Cardiac muscle cell (in vitro differentiated cells and primary cell): ENCODE results near the gene KCNH1. TPM values are rescaled to one million over a fixed set of nuclear protein-coding genes. Genes with fewer than 3 reads are reported as not detected.
A peak's percentile ranks its signal among the peaks of the same experiment; 100 is the strongest.
"Not testable (repeated sequence)": the region's sequence is repeated elsewhere in the genome, so short reads cannot be mapped to it uniquely, and the experiment has no call there.

Source experiments
- DNase-seq, 2 donors: peaks; one replicate each; pipeline versions ENCODE4 v3.0.0 to v3.0.0-alpha.2; 2010 to 2017; ENCODE audit warnings: low read depth in 1 of 2, low spot score in 1 of 2
- H3K27ac ChIP-seq: fragments of 200-600 bp; sonication (generic); 2 replicates; pipeline ENCODE4 v1.5.1; 2016
- H3K27me3 ChIP-seq: fragments of 200-600 bp; sonication (generic); 2 replicates; pipeline ENCODE4 v1.6.0; 2016; ENCODE audit warnings: control low read depth
- H3K36me3 ChIP-seq: fragments of 200-600 bp; sonication (generic); 2 replicates; pipeline ENCODE4 v1.5.1; 2016; ENCODE audit warnings: control low read depth
- H3K4me1 ChIP-seq: fragments of 200-600 bp; sonication (generic); 2 replicates; pipeline ENCODE4 v1.8.1; 2017; ENCODE audit warnings: low read depth, mild to moderate bottlenecking, mixed run types
- H3K4me3 ChIP-seq: fragments of 200-600 bp; sonication (generic); 2 replicates; pipeline ENCODE4 v1.5.1; 2016; ENCODE audit warnings: mild to moderate bottlenecking
- H3K9me3 ChIP-seq: fragments of 200-600 bp; sonication (generic); 2 replicates; pipeline ENCODE4 v1.5.1; 2017; ENCODE audit warnings: low read depth, mild to moderate bottlenecking, control low read depth
- CTCF ChIP-seq: IDR thresholded peaks from 2 replicates; pipeline ENCODE4 v1.5.1; 2012; ENCODE audit warnings: low read depth, mild to moderate bottlenecking, low read length
- polyA plus RNA-seq: library from polyadenylated mRNA; unstranded; fragments of >200 nt; fragmentation: Nextera tagmentation; extraction: Ambion mirVana; gene quantifications from 2 replicates; pipeline ENCODE4 v1.2.1, GENCODE V29; 2016
- total RNA-seq: library from RNA; depleted of rRNA; stranded (reverse); fragments of >200 nt; gene quantifications from 2 replicates; pipeline ENCODE4 v1.2.3, GENCODE V29; 2016

Gene KCNH1
- total and polyA plus RNA-seq, 2 experiments from 2014 or later, result 0.54 TPM; not detected in 1

GRCh38 chr1:210978974-210979354, 155.0 kb downstream of the KCNH1 start:
- DNase-seq, result no peak

GRCh38 chr1:210978316-210978973, 155.5 kb downstream of the KCNH1 start:
- H3K27ac ChIP-seq, result no peak overlapping the region
- H3K9me3 ChIP-seq, result no peaks in the 10 kb centered on the region
- H3K4me3 ChIP-seq, result no peak overlapping the region
- H3K36me3 ChIP-seq, result no peaks in the 10 kb centered on the region
- DNase-seq, result no peak
- H3K4me1 ChIP-seq, result no peaks in the 10 kb centered on the region
- no peak for TF ChIP-seq CTCF
- H3K27me3 ChIP-seq, result no peaks in the 10 kb centered on the region

More at GRCh38 chr1:210978974-210979354, 155.0 kb downstream of the KCNH1 start:
- Histone ChIP-seq H3K27me3 (no peaks in the 10 kb centered on the region), H3K4me3 (no peak overlapping the region), H3K4me1 (no peaks in the 10 kb centered on the region), H3K36me3 (no peaks in the 10 kb centered on the region), H3K27ac (no peak overlapping the region), H3K9me3 (no peaks in the 10 kb centered on the region)
- TF ChIP-seq CTCF, result no peak

DNA sequence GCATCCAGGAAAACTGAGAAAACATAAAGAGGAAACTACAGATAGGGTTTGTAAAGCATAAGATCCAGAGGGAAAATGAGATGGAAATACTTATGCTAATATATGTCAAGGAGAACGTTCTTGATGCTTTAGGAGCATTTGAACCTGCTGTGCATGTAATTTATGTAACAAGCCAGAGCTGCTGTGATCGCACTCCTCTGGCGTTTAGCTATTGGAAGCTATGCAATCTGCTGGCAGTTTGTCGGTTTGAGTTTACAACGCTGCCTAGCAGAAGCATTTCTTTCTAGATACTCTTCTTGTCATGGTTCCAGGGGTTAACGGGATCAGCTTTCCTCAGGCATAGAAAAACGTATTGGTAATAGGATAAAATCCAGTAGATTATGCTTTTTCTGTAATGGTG, 182.7 kb downstream of the KCNH1 start:
- Histone ChIP-seq H3K9me3 (no peaks in the 10 kb centered on the region), H3K4me1 (no peaks in the 10 kb centered on the region), H3K27ac (no peak overlapping the region), H3K27me3 (no peaks in the 10 kb centered on the region), H3K4me3 (no peak overlapping the region), H3K36me3 (no peaks in the 10 kb centered on the region)
- no peak for DNase-seq
- TF ChIP-seq CTCF, result no peak

DNA sequence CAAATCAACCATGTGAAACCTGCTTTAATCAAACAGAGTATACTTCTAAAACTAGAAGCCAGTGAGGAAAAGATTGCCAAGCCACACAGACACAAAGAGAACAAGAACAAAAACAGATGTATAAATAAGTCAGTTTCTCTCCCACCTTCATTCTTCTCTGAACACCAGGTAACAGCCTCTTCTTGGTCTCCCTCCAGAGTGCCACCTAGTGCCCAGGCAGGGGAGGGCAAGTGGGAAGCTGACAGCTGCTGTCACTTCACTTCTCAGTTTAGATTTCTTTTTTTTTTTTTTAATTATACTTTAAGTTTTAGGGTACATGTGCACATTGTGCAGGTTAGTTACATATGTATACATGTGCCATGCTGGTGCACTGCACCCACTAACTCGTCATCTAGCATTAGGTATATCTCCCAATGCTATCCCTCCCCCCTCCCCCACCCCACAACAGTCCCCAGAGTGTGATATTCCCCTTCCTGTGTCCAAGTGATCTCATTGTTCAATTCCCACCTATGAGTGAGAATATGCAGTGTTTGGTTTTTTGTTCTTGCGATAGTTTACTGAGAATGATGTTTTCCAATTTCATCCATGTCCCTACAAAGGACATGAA, 183.9 kb downstream of the KCNH1 start:
- H3K27ac ChIP-seq, H3K4me3 ChIP-seq, H3K4me1 ChIP-seq, H3K27me3 ChIP-seq, H3K36me3 ChIP-seq, H3K9me3 ChIP-seq: not testable (repeated sequence)
- DNase-seq, result peak in 1 of 2 donors; percentile 40
- peak; percentile 6 for TF ChIP-seq CTCF

DNA sequence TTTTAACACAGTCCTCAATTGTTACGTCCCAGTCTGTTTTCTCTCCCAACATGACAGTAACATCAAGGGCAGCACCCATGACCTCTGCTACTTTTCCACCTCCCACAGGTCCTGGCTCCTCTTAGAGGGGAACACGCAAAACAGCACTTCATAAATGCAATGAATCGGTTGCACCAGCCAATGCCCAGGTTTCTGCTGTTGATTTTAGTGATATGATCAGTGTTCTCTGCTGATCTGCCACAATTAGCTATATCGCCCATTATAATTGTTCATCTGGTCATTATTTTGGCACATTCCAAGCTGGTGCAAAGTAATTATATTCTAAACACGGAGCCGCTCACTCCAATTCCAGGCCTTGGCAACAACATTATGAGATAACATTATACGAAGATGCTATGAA, 184.5 kb downstream of the KCNH1 start:
- no peak overlapping the region for H3K4me3 ChIP-seq
- no peaks in the 10 kb centered on the region for H3K27me3 ChIP-seq
- TF ChIP-seq CTCF, result no peak
- DNase-seq, result no peak
- H3K27ac ChIP-seq, result no peak overlapping the region
- H3K9me3 ChIP-seq, result no peaks in the 10 kb centered on the region
- no peaks in the 10 kb centered on the region for H3K4me1 ChIP-seq
- no peaks in the 10 kb centered on the region for H3K36me3 ChIP-seq
